ENCODE results near the gene CAPS. TPM values are rescaled to one million over a fixed set of nuclear protein-coding genes. Genes with fewer than 3 reads are reported as not detected.

The CAPS gene
- polyA plus RNA-seq, 2 of the 4 experiments (the other 2 are of a cell fraction) = 1.4 to 1.7 TPM

GRCh38 chr19:5923356-5923755 lies 9.3 kb downstream of the CAPS start:
- 92% methylated on average over 5 of the region's 16 CpGs for WGBS (ENCODE audit: missing lambda C conversion rate)
- ATAC-seq = no peak
- TF ChIP-seq POLR2A (IDR thresholded peaks at IDR 0.05; ENCODE audit: low read length) (no peak), ZNF302 (CRISPR knock-in tag; IDR thresholded peaks at IDR 0.05) (no peak), USF2 (IDR thresholded peaks at IDR 0.05) (no peak), FOSB (CRISPR knock-in tag; IDR thresholded peaks at IDR 0.05) (no peak), HDAC2 (IDR thresholded peaks at IDR 0.05) (no peak)
- Histone ChIP-seq H3K9me3 (no peaks in the 10 kb centered on the region), H3K4me1 (no peaks in the 10 kb centered on the region), H3K27ac (no peak overlapping the region), H3K4me3 (no peak overlapping the region), H3K4me2 (no peak overlapping the region)
- POLR2A ChIA-PET = no interaction called here
- DNase-seq (ENCODE audit: low read depth in 1 of 2, low spot score in 1 of 2) = no peak
- no peak for FAIRE-seq
- CTCF ChIA-PET = no interaction called here

GRCh38 chr19:5925830-5926427 lies 11.9 kb downstream of the CAPS start:
- Histone ChIP-seq H3K4me2 (no peak overlapping the region), H3K27ac (no peak overlapping the region), H3K4me3 (no peak overlapping the region), H3K4me1 (no peaks in the 10 kb centered on the region), H3K9me3 (no peaks in the 10 kb centered on the region)
- ChIA-PET CTCF (no interaction called here), POLR2A (no interaction called here)
- ATAC-seq (no peak), FAIRE-seq (no peak), DNase-seq (ENCODE audit: low read depth in 1 of 2, low spot score in 1 of 2) (no peak)
- whole genome bisulfite sequencing (ENCODE audit: missing lambda C conversion rate) = 92% methylated on average over 17 of the region's 18 CpGs
- TF ChIP-seq RAD21 (conservative IDR thresholded peaks at IDR 0.05 in 1 of 2, IDR thresholded peaks at IDR 0.05 in 1 of 2) (no peak), JUN (IDR thresholded peaks at IDR 0.05) (no peak), POLR2AphosphoS2 (conservative IDR thresholded peaks at IDR 0.05; ENCODE audit: low read length) (no peak), HOXB13 (CRISPR knock-in tag; IDR thresholded peaks at IDR 0.05; ENCODE audit: low read depth) (no peak), MYC (IDR thresholded peaks at IDR 0.05; ENCODE audit: borderline replicate concordance, low read length) (no peak), HMGXB4 (CRISPR knock-in tag; IDR thresholded peaks at IDR 0.05; ENCODE audit: borderline replicate concordance) (no peak)

- Histone ChIP-seq H3K9me3 (no peaks in the 10 kb centered on the region), H3K4me1 (no peaks in the 10 kb centered on the region), H3K4me2 (no peak overlapping the region), H3K27ac (no peak overlapping the region), H3K4me3 (no peak overlapping the region)
- TF ChIP-seq ZSCAN20 (CRISPR knock-in tag; IDR thresholded peaks at IDR 0.05) (no peak), MAFK (IDR thresholded peaks at IDR 0.05; ENCODE audit: partially characterized antibody) (no peak), NR3C1 (IDR thresholded peaks at IDR 0.05) (no peak), FOSL2 (IDR thresholded peaks at IDR 0.05) (no peak), FOSL2 (CRISPR knock-in tag; IDR thresholded peaks at IDR 0.05) (no peak), RCOR1 (IDR thresholded peaks at IDR 0.05; ENCODE audit: low read depth, low read length) (no peak), CBX2 (IDR thresholded peaks at IDR 0.05; ENCODE audit: borderline replicate concordance, low read depth) (no peak), JUN (IDR thresholded peaks at IDR 0.05) (no peak), HOXA7 (CRISPR knock-in tag; IDR thresholded peaks at IDR 0.05) (no peak)
- FAIRE-seq (no peak), DNase-seq (ENCODE audit: low read depth in 1 of 2, low spot score in 1 of 2) (no peak), ATAC-seq (peak in 1 of 2 experiments; percentile 26; a peak in 1 of 6 replicates)
- POLR2A ChIA-PET = no interaction called here
- WGBS (ENCODE audit: missing lambda C conversion rate) = 80% methylated on average over 13 of the region's 14 CpGs
- CTCF ChIA-PET = no interaction called here
Observed at GRCh38 chr19:5926641-5927440, 12.8 kb downstream of the CAPS start.
